Measurements from ENCODE around the gene CST9. TPM values are rescaled to one million over a fixed set of nuclear protein-coding genes. Genes with fewer than 3 reads are reported as not detected.

The CST9 gene
- total RNA-seq, 4 donors from 2014 or later: not detected

- no peaks in the 10 kb centered on the region for H3K9me3 ChIP-seq
- no peak overlapping the region for H3K27ac ChIP-seq
- no peak overlapping the region for H3K4me3 ChIP-seq
- no peak for TF ChIP-seq POLR2A (IDR thresholded peaks at IDR 0.05)
- TF ChIP-seq CTCF (IDR thresholded peaks at IDR 0.05): no peak
- H3K27me3 ChIP-seq: no peaks in the 10 kb centered on the region
- H3K4me1 ChIP-seq: no peaks in the 10 kb centered on the region
- DNase-seq: no peak
- H3K36me3 ChIP-seq: no peaks in the 10 kb centered on the region
Measured at GRCh38 chr20:23596579-23597250, 9.0 kb downstream of the CST9 start.

GRCh38 chr20:23595941-23596340 lies 9.8 kb downstream of the CST9 start:
- Histone ChIP-seq H3K36me3 (no peaks in the 10 kb centered on the region), H3K27me3 (no peaks in the 10 kb centered on the region), H3K4me3 (no peak overlapping the region), H3K9me3 (no peaks in the 10 kb centered on the region), H3K27ac (no peak overlapping the region), H3K4me1 (no peaks in the 10 kb centered on the region)
- DNase-seq: no peak
- no peak for TF ChIP-seq POLR2A (IDR thresholded peaks at IDR 0.05)
- no peak for TF ChIP-seq CTCF (IDR thresholded peaks at IDR 0.05)

DNA sequence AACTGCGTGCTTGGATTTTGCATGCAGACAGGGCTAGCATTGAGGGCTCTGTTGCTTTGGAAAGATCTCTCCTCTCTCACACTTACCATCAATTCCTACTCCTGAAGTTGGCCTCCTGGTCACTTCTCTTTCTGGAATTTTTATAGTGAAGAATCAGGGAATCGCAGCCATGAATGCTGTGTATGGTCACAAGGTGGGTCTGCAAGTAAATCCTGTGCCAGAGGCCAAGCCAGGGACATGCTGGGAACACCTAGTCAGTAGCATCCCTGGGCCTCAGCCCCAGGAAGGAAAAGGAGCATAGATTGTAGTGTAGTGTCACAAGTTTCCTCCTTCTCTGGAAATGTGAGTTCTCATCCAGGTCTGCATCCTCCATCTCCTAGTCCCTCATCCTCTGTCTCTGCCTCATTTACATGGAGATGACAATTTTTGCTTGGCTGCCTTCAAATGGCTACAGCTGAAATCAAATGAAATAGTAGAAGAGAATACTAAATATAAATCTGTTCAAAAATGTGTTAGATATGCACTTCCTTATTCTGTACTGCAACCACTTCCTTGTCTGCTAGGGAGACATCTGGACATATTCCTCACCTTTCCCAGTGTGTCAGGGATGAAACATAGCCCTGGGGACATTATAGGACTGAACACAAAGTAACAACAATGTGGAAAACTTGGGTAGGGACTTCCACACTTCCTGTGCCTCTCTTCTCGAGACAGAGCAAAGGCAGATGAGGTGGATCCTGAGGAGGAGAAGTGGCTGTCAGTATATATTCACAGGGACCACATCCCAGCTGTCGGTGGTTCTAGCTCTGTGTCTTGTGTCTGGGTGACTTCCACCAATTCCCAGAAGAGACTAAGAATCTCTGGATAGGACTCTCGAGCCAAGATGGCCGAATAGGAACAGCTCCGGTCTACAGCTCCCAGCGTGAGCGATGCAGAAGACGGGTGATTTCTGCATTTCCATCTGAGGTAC lies 17.0 kb downstream of the CST9 start:
- no peak for DNase-seq

DNA sequence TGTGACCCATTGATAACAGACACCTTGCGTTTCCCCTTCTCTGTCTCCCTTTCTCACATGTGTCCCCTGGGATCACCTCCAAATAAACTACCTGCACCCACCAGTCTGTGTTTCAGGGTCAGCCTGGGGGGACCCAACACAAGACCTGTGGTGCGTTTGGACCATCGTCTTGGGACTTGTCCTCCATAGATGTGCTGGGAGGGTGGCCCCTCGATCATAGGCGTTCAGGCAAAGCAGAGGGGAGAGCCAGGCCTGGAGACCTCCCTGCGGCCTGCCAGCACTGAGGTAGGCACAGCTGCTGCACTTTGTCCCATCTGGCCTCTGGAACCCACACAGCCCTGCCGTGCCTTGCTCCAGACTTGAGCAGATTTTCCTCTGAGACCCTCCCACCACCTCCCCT lies 18.1 kb downstream of the CST9 start:
- TF ChIP-seq CTCF (IDR thresholded peaks at IDR 0.05): no peak
- TF ChIP-seq POLR2A (IDR thresholded peaks at IDR 0.05): no peak
- no peaks in the 10 kb centered on the region for H3K9me3 ChIP-seq
- H3K4me3 ChIP-seq: no peak overlapping the region
- no peak for DNase-seq
- H3K4me1 ChIP-seq: no peaks in the 10 kb centered on the region
- H3K27me3 ChIP-seq: no peaks in the 10 kb centered on the region
- H3K36me3 ChIP-seq: no peaks in the 10 kb centered on the region
- H3K27ac ChIP-seq: no peak overlapping the region

More for the DNA sequence above, 17.0 kb downstream of the CST9 start:
- H3K4me3 ChIP-seq: no peak overlapping the region
- H3K9me3 ChIP-seq: no peaks in the 10 kb centered on the region
- TF ChIP-seq POLR2A (IDR thresholded peaks at IDR 0.05): no peak
- no peak for TF ChIP-seq CTCF (IDR thresholded peaks at IDR 0.05)
- H3K27me3 ChIP-seq: no peaks in the 10 kb centered on the region
- no peaks in the 10 kb centered on the region for H3K36me3 ChIP-seq
- H3K27ac ChIP-seq: no peak overlapping the region
- no peaks in the 10 kb centered on the region for H3K4me1 ChIP-seq

- TF ChIP-seq POLR2A (IDR thresholded peaks at IDR 0.05): no peak
- no peak for TF ChIP-seq CTCF (IDR thresholded peaks at IDR 0.05)
- DNase-seq: no peak
- Histone ChIP-seq H3K27me3 (no peaks in the 10 kb centered on the region), H3K4me1 (no peaks in the 10 kb centered on the region), H3K4me3 (no peak overlapping the region), H3K9me3 (no peaks in the 10 kb centered on the region), H3K27ac (no peak overlapping the region), H3K36me3 (no peaks in the 10 kb centered on the region)
Measured at GRCh38 chr20:23586735-23587525, 18.8 kb downstream of the CST9 start.
